ENCODE measurements around the gene CYB5A. TPM values are rescaled to one million over a fixed set of nuclear protein-coding genes. Genes with fewer than 3 reads are reported as not detected.

Gene CYB5A
- total and polyA plus RNA-seq, 2 of the 8 experiments (the other 6 are each of a cell fraction or from before 2014, with no cell fraction given): 154 to 195 TPM

DNA sequence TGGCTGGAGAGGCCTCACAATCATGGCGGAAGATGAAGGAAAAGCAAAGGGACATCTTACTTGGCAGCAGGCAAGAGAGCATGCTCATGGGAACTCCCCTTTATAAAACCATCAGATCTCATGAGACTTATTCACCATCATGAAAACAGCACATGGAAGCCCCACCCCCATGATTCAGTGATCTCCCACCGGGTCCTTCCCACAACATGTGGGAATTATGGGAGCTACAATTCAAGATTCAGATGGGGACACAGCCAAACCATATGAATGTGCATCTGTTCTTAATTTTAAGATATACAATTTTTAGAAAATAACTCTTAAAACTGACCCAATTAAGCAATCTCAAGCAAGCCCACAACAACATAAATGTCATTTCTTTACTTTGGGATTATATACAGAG, 36.4 kb upstream of the CYB5A start:
- no peak overlapping the region for H4K91ac ChIP-seq (replicated peaks; ENCODE audit: insufficient read length, low read length)
- no peak overlapping the region for H3K27ac ChIP-seq (ENCODE audit: low read depth, low read length)
- no peak overlapping the region for H3K23ac ChIP-seq (ENCODE audit: insufficient read length)
- no peaks in the 10 kb centered on the region for H3K4me1 ChIP-seq (replicated peaks in 1 of 4; ENCODE audit: control insufficient read depth in 3 of 4, insufficient read depth in 4 of 4, low read length in 3 of 4)
- H3K79me1 ChIP-seq (ENCODE audit: low read depth, low read length): no peaks in the 10 kb centered on the region
- H3K27me3 ChIP-seq (replicated peaks in 1 of 4; ENCODE audit: control insufficient read depth in 3 of 4, extremely low read depth in 1 of 4, insufficient read depth in 3 of 4, low read length in 3 of 4): no peaks in the 10 kb centered on the region
- H3K56ac ChIP-seq (replicated peaks; ENCODE audit: insufficient read length, low read depth, low read length): no peak overlapping the region
- ChIA-PET POLR2A (ENCODE audit: partially characterized antibody) (no interaction called here), CTCF (ENCODE audit: partially characterized antibody) (no interaction called here)
- H4K8ac ChIP-seq (ENCODE audit: extremely low read depth, insufficient read depth, low read length): no peak overlapping the region
- FAIRE-seq: no peak
- H3K4ac ChIP-seq (replicated peaks; ENCODE audit: insufficient read length, low read depth, low read length): no peak overlapping the region
- H2AK5ac ChIP-seq (ENCODE audit: low read depth, low read length): no peak overlapping the region
- H2BK15ac ChIP-seq (ENCODE audit: low read length): no peak overlapping the region
- no peak overlapping the region for H4K5ac ChIP-seq (ENCODE audit: insufficient read length, low read depth, low read length)
- no peak overlapping the region for H2AFZ ChIP-seq (ENCODE audit: low read length)
- 93% methylated on average over 2 of the region's 2 CpGs; no CpG with 5 or more reads in 1 of the 2 experiments for WGBS, 2 experiments (ENCODE audit: extremely low coverage in 1 of 2, insufficient coverage in 1 of 2, insufficient read length in 1 of 2, insufficient replicate concordance in 2 of 2, low coverage in 1 of 2, low lambda C conversion rate in 2 of 2, missing lambda C conversion rate in 1 of 2)
- no peak overlapping the region for H3K4me3 ChIP-seq (ENCODE audit: extremely low read depth in 1 of 4, insufficient read depth in 2 of 4, low read depth in 3 of 4, low read length in 4 of 4)
- H2BK20ac ChIP-seq (ENCODE audit: low read length): no peak overlapping the region
- no peak overlapping the region for H2BK12ac ChIP-seq (ENCODE audit: low read depth, low read length)
- H4K20me1 ChIP-seq (replicated peaks in 1 of 2; ENCODE audit: control insufficient read depth in 1 of 2, insufficient read depth in 2 of 2, low read length in 2 of 2): no peaks in the 10 kb centered on the region
- H2BK5ac ChIP-seq (ENCODE audit: low read depth, low read length): no peak overlapping the region
- H2BK120ac ChIP-seq (replicated peaks; ENCODE audit: low read depth, low read length): no peak overlapping the region
- no peaks in the 10 kb centered on the region for H3K36me3 ChIP-seq (ENCODE audit: control insufficient read depth in 2 of 4, insufficient read depth in 4 of 4, low read length in 3 of 4)
- H3K9me3 ChIP-seq (ENCODE audit: insufficient read depth in 2 of 2, low read depth in 1 of 2, low read length in 1 of 2): no peaks in the 10 kb centered on the region
- no peaks in the 10 kb centered on the region for H3K79me2 ChIP-seq (ENCODE audit: control insufficient read depth in 1 of 2, insufficient read depth in 2 of 2, low read length in 2 of 2)
- no peaks in the 10 kb centered on the region for H3K23me2 ChIP-seq (ENCODE audit: low read depth, low read length)
- H3K18ac ChIP-seq (ENCODE audit: extremely low read depth, low read length): no peak overlapping the region
- H3K9ac ChIP-seq (replicated peaks in 1 of 4; ENCODE audit: extremely low read depth in 1 of 4, low read depth in 3 of 4, low read length in 3 of 4): no peak overlapping the region
- DNase-seq (ENCODE audit: low read depth in 1 of 2, low spot score in 2 of 2): no peak
- no peak overlapping the region for H3K14ac ChIP-seq (ENCODE audit: insufficient read length)
- H3K4me2 ChIP-seq (ENCODE audit: insufficient read depth in 1 of 2, low read depth in 2 of 2, low read length in 2 of 2): no peak overlapping the region
- no peak for TF ChIP-seq SP1 (IDR thresholded peaks at IDR 0.05; ENCODE audit: low read depth, low read length)
- no peak for TF ChIP-seq NRF1 (IDR thresholded peaks at IDR 0.05; ENCODE audit: low read depth, low read length)
- no peak for TF ChIP-seq CBX8 (IDR thresholded peaks at IDR 0.05; ENCODE audit: borderline replicate concordance, low read depth, low read length)
- TF ChIP-seq SP2 (IDR thresholded peaks at IDR 0.05; ENCODE audit: low read length): no peak
- no peak for TF ChIP-seq RNF2 (IDR thresholded peaks at IDR 0.05; ENCODE audit: borderline replicate concordance, low read depth, low read length, missing control alignments, poor library complexity, severe bottlenecking)
- TF ChIP-seq EP300 (IDR thresholded peaks at IDR 0.05; ENCODE audit: borderline replicate concordance in 1 of 2, low read depth in 2 of 2, low read length in 2 of 2): no peak
- no peak for TF ChIP-seq JUN (IDR thresholded peaks at IDR 0.05; ENCODE audit: low read depth, low read length)
- TF ChIP-seq HDAC6 (IDR thresholded peaks at IDR 0.05; ENCODE audit: low read depth, low read length): no peak
- TF ChIP-seq TEAD4 (IDR thresholded peaks at IDR 0.05; ENCODE audit: low read depth, low read length): no peak
- TF ChIP-seq YY1 (IDR thresholded peaks at IDR 0.05; ENCODE audit: low read depth, low read length): no peak
- no peak for TF ChIP-seq GTF2F1 (IDR thresholded peaks at IDR 0.05; ENCODE audit: borderline replicate concordance, low read depth, low read length)
- TF ChIP-seq, protein P1, sequence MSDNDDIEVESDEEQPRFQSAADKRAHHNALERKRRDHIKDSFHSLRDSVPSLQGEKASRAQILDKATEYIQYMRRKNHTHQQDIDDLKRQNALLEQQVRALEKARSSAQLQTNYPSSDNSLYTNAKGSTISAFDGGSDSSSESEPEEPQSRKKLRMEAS (IDR thresholded peaks at IDR 0.05): no peak
- no peak for TF ChIP-seq CREB1 (IDR thresholded peaks at IDR 0.05)
- TF ChIP-seq NANOG (IDR thresholded peaks at IDR 0.05; ENCODE audit: insufficient read depth, low read depth, low read length, poor library complexity, severe bottlenecking): no peak
- TF ChIP-seq GABPA (IDR thresholded peaks at IDR 0.05; ENCODE audit: borderline replicate concordance, insufficient read depth, low read length): no peak

Data from H1 (cell line).